ENCODE measurements around the gene LETM1. TPM values are rescaled to one million over a fixed set of nuclear protein-coding genes. Genes with fewer than 3 reads are reported as not detected.

The LETM1 gene
- total and polyA plus RNA-seq, 2 of the 13 experiments (the other 11 are each of a cell fraction or from before 2014, with no cell fraction given) = 9.7 to 41.6 TPM

DNA sequence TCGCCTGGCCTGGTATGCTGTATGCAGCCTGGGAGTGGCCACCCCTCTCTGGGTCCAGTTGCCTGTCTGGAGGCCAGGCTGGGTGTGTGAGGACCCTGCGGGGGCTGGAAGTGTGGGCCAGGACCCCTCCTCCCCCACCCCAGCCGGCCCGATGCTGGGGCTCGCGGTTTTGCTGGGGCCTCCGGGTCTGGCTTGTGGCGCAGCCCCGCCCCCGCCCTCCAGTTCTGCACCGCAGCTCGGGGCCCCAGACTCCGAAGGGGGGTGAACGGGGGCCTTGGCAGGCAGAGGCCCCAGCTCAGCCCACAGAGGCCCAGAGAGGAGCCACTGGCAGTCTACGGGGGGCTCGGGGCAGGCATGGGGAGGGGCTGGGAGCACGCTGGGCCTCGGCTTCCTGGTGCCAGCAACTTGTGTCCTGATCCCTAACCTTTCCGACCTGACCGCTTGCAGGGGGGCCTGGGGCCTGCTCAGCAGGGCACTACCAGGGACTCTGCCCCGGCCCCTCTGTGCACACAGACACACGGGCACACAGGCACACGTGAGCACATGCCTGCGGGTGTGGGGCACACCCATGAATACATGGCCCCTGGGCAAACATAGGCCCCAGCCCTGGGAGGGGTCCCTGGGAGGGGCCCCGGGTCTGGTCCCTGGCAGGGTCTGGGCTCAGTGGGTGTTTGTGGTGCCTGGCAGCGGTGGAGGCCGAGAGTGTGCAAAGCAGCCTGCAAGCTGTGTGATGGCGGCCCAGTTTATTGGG lies 84.2 kb downstream of the LETM1 start (continued):
- TF ChIP-seq, protein P1, sequence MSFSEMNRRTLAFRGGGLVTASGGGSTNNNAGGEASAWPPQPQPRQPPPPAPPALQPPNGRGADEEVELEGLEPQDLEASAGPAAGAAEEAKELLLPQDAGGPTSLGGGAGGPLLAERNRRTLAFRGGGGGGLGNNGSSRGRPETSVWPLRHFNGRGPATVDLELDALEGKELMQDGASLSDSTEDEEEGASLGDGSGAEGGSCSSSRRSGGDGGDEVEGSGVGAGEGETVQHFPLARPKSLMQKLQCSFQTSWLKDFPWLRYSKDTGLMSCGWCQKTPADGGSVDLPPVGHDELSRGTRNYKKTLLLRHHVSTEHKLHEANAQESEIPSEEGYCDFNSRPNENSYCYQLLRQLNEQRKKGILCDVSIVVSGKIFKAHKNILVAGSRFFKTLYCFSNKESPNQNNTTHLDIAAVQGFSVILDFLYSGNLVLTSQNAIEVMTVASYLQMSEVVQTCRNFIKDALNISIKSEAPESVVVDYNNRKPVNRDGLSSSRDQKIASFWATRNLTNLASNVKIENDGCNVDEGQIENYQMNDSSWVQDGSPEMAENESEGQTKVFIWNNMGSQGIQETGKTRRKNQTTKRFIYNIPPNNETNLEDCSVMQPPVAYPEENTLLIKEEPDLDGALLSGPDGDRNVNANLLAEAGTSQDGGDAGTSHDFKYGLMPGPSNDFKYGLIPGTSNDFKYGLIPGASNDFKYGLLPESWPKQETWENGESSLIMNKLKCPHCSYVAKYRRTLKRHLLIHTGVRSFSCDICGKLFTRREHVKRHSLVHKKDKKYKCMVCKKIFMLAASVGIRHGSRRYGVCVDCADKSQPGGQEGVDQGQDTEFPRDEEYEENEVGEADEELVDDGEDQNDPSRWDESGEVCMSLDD (CRISPR knock-in tag; IDR thresholded peaks at IDR 0.05; ENCODE audit: borderline replicate concordance) = 0 out of 2 replicates have a peak, but pooled peaks have one; percentile 2
- TF ChIP-seq, protein P2, sequence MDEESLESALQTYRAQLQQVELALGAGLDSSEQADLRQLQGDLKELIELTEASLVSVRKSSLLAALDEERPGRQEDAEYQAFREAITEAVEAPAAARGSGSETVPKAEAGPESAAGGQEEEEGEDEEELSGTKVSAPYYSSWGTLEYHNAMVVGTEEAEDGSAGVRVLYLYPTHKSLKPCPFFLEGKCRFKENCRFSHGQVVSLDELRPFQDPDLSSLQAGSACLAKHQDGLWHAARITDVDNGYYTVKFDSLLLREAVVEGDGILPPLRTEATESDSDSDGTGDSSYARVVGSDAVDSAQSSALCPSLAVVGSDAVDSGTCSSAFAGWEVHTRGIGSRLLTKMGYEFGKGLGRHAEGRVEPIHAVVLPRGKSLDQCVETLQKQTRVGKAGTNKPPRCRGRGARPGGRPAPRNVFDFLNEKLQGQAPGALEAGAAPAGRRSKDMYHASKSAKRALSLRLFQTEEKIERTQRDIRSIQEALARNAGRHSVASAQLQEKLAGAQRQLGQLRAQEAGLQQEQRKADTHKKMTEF (CRISPR knock-in tag; IDR thresholded peaks at IDR 0.05) = 0 out of 2 replicates have a peak, but pooled peaks have one; percentile 29
- TF ChIP-seq, protein P3, sequence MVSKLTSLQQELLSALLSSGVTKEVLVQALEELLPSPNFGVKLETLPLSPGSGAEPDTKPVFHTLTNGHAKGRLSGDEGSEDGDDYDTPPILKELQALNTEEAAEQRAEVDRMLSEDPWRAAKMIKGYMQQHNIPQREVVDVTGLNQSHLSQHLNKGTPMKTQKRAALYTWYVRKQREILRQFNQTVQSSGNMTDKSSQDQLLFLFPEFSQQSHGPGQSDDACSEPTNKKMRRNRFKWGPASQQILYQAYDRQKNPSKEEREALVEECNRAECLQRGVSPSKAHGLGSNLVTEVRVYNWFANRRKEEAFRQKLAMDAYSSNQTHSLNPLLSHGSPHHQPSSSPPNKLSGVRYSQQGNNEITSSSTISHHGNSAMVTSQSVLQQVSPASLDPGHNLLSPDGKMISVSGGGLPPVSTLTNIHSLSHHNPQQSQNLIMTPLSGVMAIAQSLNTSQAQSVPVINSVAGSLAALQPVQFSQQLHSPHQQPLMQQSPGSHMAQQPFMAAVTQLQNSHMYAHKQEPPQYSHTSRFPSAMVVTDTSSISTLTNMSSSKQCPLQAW (CRISPR knock-in tag; IDR thresholded peaks at IDR 0.05) = no peak
- TF ChIP-seq ZBTB20 (CRISPR knock-in tag; IDR thresholded peaks at IDR 0.05; ENCODE audit: borderline replicate concordance, low read depth) = no peak
- TF ChIP-seq POLR2G (IDR thresholded peaks at IDR 0.05; ENCODE audit: low read depth, low read length) = 0 out of 2 replicates have a peak, but pooled peaks have one; percentile 13
- TF ChIP-seq, protein P4, sequence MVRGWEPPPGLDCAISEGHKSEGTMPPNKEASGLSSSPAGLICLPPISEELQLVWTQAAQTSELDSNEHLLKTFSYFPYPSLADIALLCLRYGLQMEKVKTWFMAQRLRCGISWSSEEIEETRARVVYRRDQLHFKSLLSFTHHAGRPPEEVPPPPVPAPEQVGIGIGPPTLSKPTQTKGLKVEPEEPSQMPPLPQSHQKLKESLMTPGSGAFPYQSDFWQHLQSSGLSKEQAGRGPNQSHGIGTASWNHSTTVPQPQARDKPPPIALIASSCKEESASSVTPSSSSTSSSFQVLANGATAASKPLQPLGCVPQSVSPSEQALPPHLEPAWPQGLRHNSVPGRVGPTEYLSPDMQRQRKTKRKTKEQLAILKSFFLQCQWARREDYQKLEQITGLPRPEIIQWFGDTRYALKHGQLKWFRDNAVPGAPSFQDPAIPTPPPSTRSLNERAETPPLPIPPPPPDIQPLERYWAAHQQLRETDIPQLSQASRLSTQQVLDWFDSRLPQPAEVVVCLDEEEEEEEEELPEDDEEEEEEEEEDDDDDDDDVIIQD (CRISPR knock-in tag; IDR thresholded peaks at IDR 0.05; ENCODE audit: low read depth) = no peak
- no peak for TF ChIP-seq NR2C2 (CRISPR knock-in tag; IDR thresholded peaks at IDR 0.05; ENCODE audit: borderline replicate concordance)
- no peak for TF ChIP-seq NRL (CRISPR knock-in tag; IDR thresholded peaks at IDR 0.05; ENCODE audit: borderline replicate concordance)
- TF ChIP-seq ZNF446 (CRISPR knock-in tag; IDR thresholded peaks at IDR 0.05) = no peak
- TF ChIP-seq ZNF83 (CRISPR knock-in tag; IDR thresholded peaks at IDR 0.05; ENCODE audit: borderline replicate concordance) = no peak
- TF ChIP-seq, protein P5, sequence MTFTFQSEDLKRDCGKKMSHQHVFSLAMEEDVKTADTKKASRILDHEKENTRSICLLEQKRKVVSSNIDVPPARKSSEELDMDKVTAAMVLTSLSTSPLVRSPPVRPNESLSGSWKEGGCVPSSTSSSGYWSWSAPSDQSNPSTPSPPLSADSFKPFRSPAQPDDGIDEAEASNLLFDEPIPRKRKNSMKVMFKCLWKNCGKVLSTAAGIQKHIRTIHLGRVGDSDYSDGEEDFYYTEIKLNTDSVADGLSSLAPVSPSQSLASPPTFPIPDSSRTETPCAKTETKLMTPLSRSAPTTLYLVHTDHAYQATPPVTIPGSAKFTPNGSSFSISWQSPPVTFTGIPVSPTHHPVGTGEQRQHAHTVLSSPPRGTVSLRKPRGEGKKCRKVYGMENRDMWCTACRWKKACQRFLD (CRISPR knock-in tag; IDR thresholded peaks at IDR 0.05; ENCODE audit: borderline replicate concordance) = no peak
- no peak for TF ChIP-seq BRD4 (CRISPR knock-in tag; IDR thresholded peaks at IDR 0.05)
- TF ChIP-seq ZNF883 (CRISPR knock-in tag; IDR thresholded peaks at IDR 0.05; ENCODE audit: not compliant biosample characterization) = peak; percentile 41
- no peak for TF ChIP-seq PHF8 (CRISPR knock-in tag; IDR thresholded peaks at IDR 0.05)
- no peak for TF ChIP-seq DR1 (CRISPR knock-in tag; IDR thresholded peaks at IDR 0.05)
- TF ChIP-seq SKI (IDR thresholded peaks at IDR 0.05; ENCODE audit: partially characterized antibody) = no peak
- TF ChIP-seq ZNF264 (CRISPR knock-in tag; IDR thresholded peaks at IDR 0.05) = no peak
- TF ChIP-seq ZNF460 (CRISPR knock-in tag; IDR thresholded peaks at IDR 0.05; ENCODE audit: borderline replicate concordance) = no peak
- no peak for TF ChIP-seq ATRX (CRISPR knock-in tag; IDR thresholded peaks at IDR 0.05; ENCODE audit: borderline replicate concordance)
- TF ChIP-seq CBFB (CRISPR knock-in tag; IDR thresholded peaks at IDR 0.05) = no peak
- TF ChIP-seq ZNF773 (CRISPR knock-in tag; IDR thresholded peaks at IDR 0.05; ENCODE audit: borderline replicate concordance) = no peak
